CD4-positive, alpha-beta T cell (primary cell): ENCODE data around the gene THBS4. TPM values are rescaled to one million over a fixed set of nuclear protein-coding genes. Genes with fewer than 3 reads are reported as not detected.

ENCODE experiments used
- ATAC-seq: fragments of 200-7000 bp; cut with Tn5 transposase; one replicate; pipeline ENCODE4 v1.10.0; 2022; ENCODE audit warnings: mild to moderate bottlenecking; ENCODE audit not compliant: poor library complexity
- CTCF ChIA-PET: fragments of 350-600 bp; sonication (Branson Sonifier 250); formaldehyde crosslinking; loops from one replicate; lab custom pipeline; 2021; ENCODE audit warnings: antibody characterized with exemption, inconsistent platforms; lab: Charles Lee
- POLR2A ChIA-PET: fragments of 350-600 bp; sonication (Branson Sonifier 250); formaldehyde crosslinking; loops from one replicate; lab custom pipeline; 2021; ENCODE audit warnings: antibody characterized with exemption, inconsistent platforms; lab: Charles Lee
- DNase-seq, 14 experiments: peaks; one replicate each; pipeline ENCODE4 v3.0.0-alpha.2; 2013 to 2020; ENCODE audit warnings: mixed read lengths in 2 of 14
- H3K27ac ChIP-seq, 2 donors: one replicate each; pipeline versions ENCODE4 v1.5.1 to v1.7.0; 2013; ENCODE audit warnings: low read length in 2 of 2, low read depth in 1 of 2, mild to moderate bottlenecking in 1 of 2
- H3K27me3 ChIP-seq, 2 experiments: 1 replicate in 1 of 2; 2 replicates in 1 of 2; pipeline versions ENCODE4 v1.6.1 to v1.7.0; 2013; ENCODE audit warnings: low read length in 2 of 2, control low read depth in 1 of 2, mild to moderate bottlenecking in 1 of 2, moderate library complexity in 1 of 2; ENCODE audit not compliant: insufficient read depth in 2 of 2, control insufficient read depth in 1 of 2
- H3K36me3 ChIP-seq: one replicate; pipeline ENCODE4 v1.6.1; 2013; ENCODE audit warnings: low read length, control low read depth; ENCODE audit not compliant: insufficient read depth
- H3K4me1 ChIP-seq: one replicate; pipeline ENCODE4 v1.6.1; 2013; ENCODE audit warnings: low read length, control low read depth; ENCODE audit not compliant: insufficient read depth
- H3K4me3 ChIP-seq: one replicate; pipeline ENCODE4 v1.5.1; 2013; ENCODE audit warnings: mild to moderate bottlenecking, low read length, moderate library complexity
- H3K9me3 ChIP-seq, 2 experiments: 1 replicate in 1 of 2; 2 replicates in 1 of 2; pipeline versions ENCODE4 v1.6.1 to v1.7.0; 2013; ENCODE audit warnings: low read length in 2 of 2, mild to moderate bottlenecking in 2 of 2, control low read depth in 1 of 2, moderate library complexity in 1 of 2; ENCODE audit not compliant: control insufficient read depth in 1 of 2, insufficient read depth in 1 of 2
- H3K27ac Mint-ChIP-seq: one replicate; pipeline ENCODE4 v1.8.0; 2020; ENCODE audit warnings: mixed read lengths
- H3K27me3 Mint-ChIP-seq: one replicate; pipeline ENCODE4 v1.8.0; 2021; ENCODE audit warnings: mixed read lengths
- H3K36me3 Mint-ChIP-seq: one replicate; pipeline ENCODE4 v1.8.0; 2021; ENCODE audit warnings: low read depth, mixed read lengths
- H3K4me1 Mint-ChIP-seq: one replicate; pipeline ENCODE4 v1.8.0; 2021; ENCODE audit warnings: low read depth, mixed read lengths
- H3K4me3 Mint-ChIP-seq: one replicate; pipeline ENCODE4 v1.8.0; 2020; ENCODE audit warnings: mild to moderate bottlenecking, mixed read lengths
- H3K9me3 Mint-ChIP-seq: one replicate; pipeline ENCODE4 v1.8.0; 2020; ENCODE audit warnings: mixed read lengths
- CTCF ChIP-seq: fragments of 200-600 bp; IDR thresholded peaks from one replicate; pipeline ENCODE4 v1.8.0; 2022; ENCODE audit warnings: antibody characterized with exemption, mild to moderate bottlenecking
- intact Hi-C, 2 experiments: fragments of 100-400 bp; cut with DNase I in 1 of 2; cut with micrococcal nuclease in 1 of 2; formaldehyde crosslinking; loops; one replicate each; pipeline versions ENCODE4 v1.15.1 to v1.9.0; 2023 to 2025; cut with DNase I, micrococcal nuclease
- total RNA-seq, 174 experiments: library from RNA in 2 of 174; stranded (reverse) in 2 of 174; gene quantifications; one replicate each; pipeline ENCODE4 v1.2.3 and lab custom pipeline; 2021 to 2026

THBS4 gene
- total RNA-seq, 2 experiments from 2014 or later, result 0.47 to 0.85 TPM

- peaks cover 32% of the 10 kb centered on the region for H3K36me3 Mint-ChIP-seq
- CTCF ChIA-PET, result no interaction called here
- no peak overlapping the region for H3K27ac Mint-ChIP-seq
- POLR2A ChIA-PET, result no interaction called here
- no peak overlapping the region for H3K27ac ChIP-seq
- H3K9me3 ChIP-seq, result no peaks in the 10 kb centered on the region
- no peak for DNase-seq
- H3K36me3 ChIP-seq, result no peaks in the 10 kb centered on the region
- no peak for TF ChIP-seq CTCF
- no peaks in the 10 kb centered on the region for H3K27me3 Mint-ChIP-seq
- no peak overlapping the region for H3K4me3 ChIP-seq
- intact Hi-C loops, result no loop called here
- H3K4me1 ChIP-seq, result no peaks in the 10 kb centered on the region
- H3K4me1 Mint-ChIP-seq, result no peaks in the 10 kb centered on the region
- no peak for ATAC-seq
- no peaks in the 10 kb centered on the region for H3K9me3 Mint-ChIP-seq
- H3K4me3 Mint-ChIP-seq, result no peak overlapping the region
- H3K27me3 ChIP-seq, result no peaks in the 10 kb centered on the region
Measured at GRCh38 chr5:80068246-80068636, 33.1 kb downstream of the THBS4 start.

GRCh38 chr5:80068775-80069174 is 33.6 kb downstream of the THBS4 start:
- Mint-ChIP-seq H3K27me3 (no peaks in the 10 kb centered on the region), H3K9me3 (no peaks in the 10 kb centered on the region), H3K4me1 (no peaks in the 10 kb centered on the region), H3K27ac (no peak overlapping the region), H3K4me3 (no peak overlapping the region), H3K36me3 (peaks cover 28% of the 10 kb centered on the region)
- H3K27me3 ChIP-seq, result no peaks in the 10 kb centered on the region
- no peak for ATAC-seq
- H3K27ac ChIP-seq, result no peak overlapping the region
- POLR2A ChIA-PET, result no interaction called here
- H3K4me3 ChIP-seq, result no peak overlapping the region
- no peaks in the 10 kb centered on the region for H3K4me1 ChIP-seq
- intact Hi-C loops, result no loop called here
- DNase-seq, result no peak
- CTCF ChIA-PET, result no interaction called here
- H3K36me3 ChIP-seq, result no peaks in the 10 kb centered on the region
- no peaks in the 10 kb centered on the region for H3K9me3 ChIP-seq
- no peak for TF ChIP-seq CTCF

GRCh38 chr5:80069251-80069800 is 34.2 kb downstream of the THBS4 start:
- Histone ChIP-seq H3K4me3 (no peak overlapping the region), H3K36me3 (no peaks in the 10 kb centered on the region), H3K4me1 (no peaks in the 10 kb centered on the region), H3K27ac (no peak overlapping the region), H3K9me3 (no peaks in the 10 kb centered on the region), H3K27me3 (no peaks in the 10 kb centered on the region)
- TF ChIP-seq CTCF, result no peak
- ATAC-seq, result no peak
- no peaks in the 10 kb centered on the region for H3K27me3 Mint-ChIP-seq
- H3K27ac Mint-ChIP-seq, result no peak overlapping the region
- no peaks in the 10 kb centered on the region for H3K9me3 Mint-ChIP-seq
- no peak overlapping the region for H3K4me3 Mint-ChIP-seq
- intact Hi-C loops, result no loop called here
- peaks cover 27% of the 10 kb centered on the region for H3K36me3 Mint-ChIP-seq
- no peak for DNase-seq
- no peaks in the 10 kb centered on the region for H3K4me1 Mint-ChIP-seq
- ChIA-PET CTCF (no interaction called here), POLR2A (no interaction called here)
